Liver (tissue), 9 donors: ENCODE data around the gene SIRT7. TPM values are rescaled to one million over a fixed set of nuclear protein-coding genes. Genes with fewer than 3 reads are reported as not detected.

Experiments
- DNase-seq: peaks from one replicate; pipeline ENCODE4 v3.0.0-alpha.2; 2017; ENCODE audit warnings: low spot score
- H3K27ac ChIP-seq, 2 donors: one replicate each; pipeline ENCODE4 v1.7.0; 2013; ENCODE audit warnings: inconsistent platforms in 2 of 2, low read length in 2 of 2, control low read depth in 1 of 2, low read depth in 1 of 2, mild to moderate bottlenecking in 1 of 2
- H3K27me3 ChIP-seq, 4 donors: one replicate each; pipeline versions ENCODE4 v1.6.1 to v1.7.0; 2013; ENCODE audit warnings: low read length in 3 of 4, inconsistent platforms in 1 of 4, mild to moderate bottlenecking in 1 of 4, moderate library complexity in 1 of 4; ENCODE audit not compliant: control insufficient read depth in 4 of 4, insufficient read depth in 4 of 4
- H3K36me3 ChIP-seq, 4 donors: one replicate each; pipeline versions ENCODE4 v1.6.1 to v1.7.0; 2013; ENCODE audit warnings: low read length in 3 of 4, mild to moderate bottlenecking in 3 of 4, low read depth in 1 of 4, moderate library complexity in 1 of 4; ENCODE audit not compliant: control insufficient read depth in 4 of 4, insufficient read depth in 3 of 4
- H3K4me1 ChIP-seq, 4 donors: one replicate each; pipeline versions ENCODE4 v1.6.1 to v1.7.0; 2013; ENCODE audit warnings: low read length in 3 of 4, mild to moderate bottlenecking in 3 of 4, moderate library complexity in 1 of 4; ENCODE audit not compliant: control insufficient read depth in 4 of 4, insufficient read depth in 4 of 4
- H3K4me3 ChIP-seq, 3 donors: one replicate each; pipeline versions ENCODE4 v1.6.1 to v1.7.0; 2013; ENCODE audit warnings: low read length in 3 of 3, control low read depth in 1 of 3, low read depth in 1 of 3, mild to moderate bottlenecking in 1 of 3
- H3K9ac ChIP-seq, 2 donors: one replicate each; pipeline ENCODE4 v1.7.0; 2013; ENCODE audit warnings: low read length in 2 of 2, mild to moderate bottlenecking in 2 of 2, moderate library complexity in 2 of 2, control low read depth in 1 of 2, low read depth in 1 of 2
- H3K9me3 ChIP-seq, 4 donors: one replicate each; pipeline versions ENCODE4 v1.6.1 to v1.7.0; 2013; ENCODE audit warnings: low read length in 3 of 4; ENCODE audit not compliant: control insufficient read depth in 4 of 4
- ATF3 ChIP-seq: IDR thresholded peaks from 2 replicates; pipeline ENCODE4 v1.6.1; 2016; ENCODE audit warnings: antibody characterized with exemption
- EGR1 ChIP-seq, 2 donors: IDR thresholded peaks; 2 replicates each; pipeline ENCODE4 v1.6.1; 2016 to 2018; ENCODE audit warnings: antibody characterized with exemption in 2 of 2, low read depth in 2 of 2
- FOXA1 ChIP-seq: IDR thresholded peaks from 2 replicates; pipeline ENCODE4 v1.6.1; 2016; ENCODE audit warnings: antibody characterized with exemption
- FOXA2 ChIP-seq: IDR thresholded peaks from 2 replicates; pipeline ENCODE4 v1.6.1; 2016; ENCODE audit warnings: antibody characterized with exemption
- GABPA ChIP-seq, 2 donors: IDR thresholded peaks in 1 of 2; conservative IDR thresholded peaks in 1 of 2; 2 replicates each; pipeline ENCODE4 v1.6.1; 2016; ENCODE audit warnings: antibody characterized with exemption in 2 of 2, mild to moderate bottlenecking in 1 of 2, moderate library complexity in 1 of 2
- HNF4A ChIP-seq, 2 donors: conservative IDR thresholded peaks; 2 replicates each; pipeline ENCODE4 v1.6.1; 2016; ENCODE audit warnings: antibody characterized with exemption in 2 of 2, mild to moderate bottlenecking in 2 of 2
- HNF4G ChIP-seq: IDR thresholded peaks from 2 replicates; pipeline ENCODE4 v1.6.1; 2016; ENCODE audit warnings: antibody characterized with exemption
- JUND ChIP-seq, 2 donors: IDR thresholded peaks; 2 replicates each; pipeline ENCODE4 v1.6.1; 2016; ENCODE audit warnings: antibody characterized with exemption in 2 of 2
- NR2F2 ChIP-seq: IDR thresholded peaks from 2 replicates; pipeline ENCODE4 v1.6.1; 2016; ENCODE audit warnings: antibody characterized with exemption
- RAD21 ChIP-seq, 2 donors: IDR thresholded peaks; 2 replicates each; pipeline ENCODE4 v1.6.1; 2016; ENCODE audit warnings: antibody characterized with exemption in 2 of 2, mild to moderate bottlenecking in 2 of 2
- RXRA ChIP-seq, 2 donors: IDR thresholded peaks; 2 replicates each; pipeline ENCODE4 v1.6.1; 2017 to 2018; ENCODE audit warnings: antibody characterized with exemption in 2 of 2, mild to moderate bottlenecking in 1 of 2
- TAF1 ChIP-seq: conservative IDR thresholded peaks from 2 replicates; pipeline ENCODE4 v1.6.1; 2016; ENCODE audit warnings: antibody characterized with exemption, mild to moderate bottlenecking
- YY1 ChIP-seq: IDR thresholded peaks from 2 replicates; pipeline ENCODE4 v1.6.1; 2016; ENCODE audit warnings: antibody characterized with exemption, mild to moderate bottlenecking
- ZBTB33 ChIP-seq: IDR thresholded peaks from 2 replicates; pipeline ENCODE4 v1.6.1; 2016; ENCODE audit warnings: antibody characterized with exemption
- WGBS: extraction: QIAGEN DNeasy Blood & Tissue Kit; methylation state at CpG from one replicate; pipeline ENCODE4 v1.1.7; 2013; 5-methylcytosine and 5-hydroxymethylcytosine counted together
- polyA plus RNA-seq, 2 donors: library from polyadenylated mRNA; stranded (reverse) in 1 of 2; unstranded in 1 of 2; fragments of 200-250 nt in 1 of 2; fragments of >200 nt in 1 of 2; fragmentation: Nextera tagmentation in 1 of 2; extraction: Ambion mirVana in 1 of 2; gene quantifications; one replicate each; pipeline versions ENCODE4 v1.2.1 to v1.2.3, GENCODE V29; 2013 to 2015
- total RNA-seq, 2 donors: library from RNA; depleted of rRNA; stranded (reverse); fragments of >200 nt; gene quantifications; one replicate each; pipeline ENCODE4 v1.2.3, GENCODE V29; 2014
- TF ChIP-seq, protein P1 (sequence below): fragments of 150-350 bp; IDR thresholded peaks from 2 replicates; pipeline ENCODE4 v1.5.1; 2017; ENCODE audit warnings: improper control_type of control experiment, low read depth, low read length; ENCODE audit not compliant: missing input control
- TF ChIP-seq, protein P2 (sequence below): IDR thresholded peaks from 2 replicates; pipeline ENCODE4 v1.6.1; 2016; ENCODE audit warnings: antibody characterized with exemption, mild to moderate bottlenecking
- TF ChIP-seq, protein P3 (sequence below): IDR thresholded peaks from 2 replicates; pipeline ENCODE4 v1.6.1; 2016; ENCODE audit warnings: antibody characterized with exemption
- donor health status: healthy.
- donor health status: healthy.
- donor health status: healthy.
- donor health status: healthy.
- donor health status: healthy.

SIRT7 gene
- total and polyA plus RNA-seq, 4 donors = 7.1 to 16.5 (median 11.5) TPM

DNA sequence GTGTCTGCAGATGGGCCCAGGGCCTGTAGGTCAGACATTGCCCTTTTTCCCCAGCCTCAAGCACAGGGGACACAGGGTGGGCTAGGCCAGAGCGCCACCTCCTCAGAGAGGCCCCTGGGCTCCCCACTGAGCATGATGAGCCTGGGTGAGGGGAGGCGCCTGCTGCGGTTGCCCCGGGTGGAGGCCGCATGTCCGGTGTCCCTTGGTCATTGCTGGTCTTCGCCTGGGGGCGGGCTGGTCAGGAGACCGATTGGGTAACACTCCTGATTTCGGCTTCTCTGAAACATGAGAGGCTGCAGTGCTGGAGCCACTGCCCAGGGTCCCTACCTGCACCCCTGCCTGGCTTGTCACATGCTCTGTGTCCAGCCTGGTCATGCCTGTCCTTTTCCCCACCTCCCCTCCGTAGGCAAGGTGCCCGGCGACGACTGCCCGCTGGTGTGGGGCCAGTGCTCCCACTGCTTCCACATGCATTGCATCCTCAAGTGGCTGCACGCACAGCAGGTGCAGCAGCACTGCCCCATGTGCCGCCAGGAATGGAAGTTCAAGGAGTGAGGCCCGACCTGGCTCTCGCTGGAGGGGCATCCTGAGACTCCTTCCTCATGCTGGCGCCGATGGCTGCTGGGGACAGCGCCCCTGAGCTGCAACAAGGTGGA, 18.3 kb downstream of the SIRT7 start:
- peaks cover 2 to 23% (median 12%) of the 10 kb centered on the region in 4 donors for H3K4me1 ChIP-seq
- TF ChIP-seq FOXA1 (no peak), RAD21 (IDR thresholded peaks at IDR 0.05) (no peak), GABPA (IDR thresholded peaks at IDR 0.05 in 1 of 2, conservative IDR thresholded peaks at IDR 0.05 in 1 of 2) (no peak), NR2F2 (no peak), TAF1 (no peak), EGR1 (IDR thresholded peaks at IDR 0.05; ENCODE audit: low read depth in 2 of 2) (no peak)
- TF ChIP-seq, protein P1, sequence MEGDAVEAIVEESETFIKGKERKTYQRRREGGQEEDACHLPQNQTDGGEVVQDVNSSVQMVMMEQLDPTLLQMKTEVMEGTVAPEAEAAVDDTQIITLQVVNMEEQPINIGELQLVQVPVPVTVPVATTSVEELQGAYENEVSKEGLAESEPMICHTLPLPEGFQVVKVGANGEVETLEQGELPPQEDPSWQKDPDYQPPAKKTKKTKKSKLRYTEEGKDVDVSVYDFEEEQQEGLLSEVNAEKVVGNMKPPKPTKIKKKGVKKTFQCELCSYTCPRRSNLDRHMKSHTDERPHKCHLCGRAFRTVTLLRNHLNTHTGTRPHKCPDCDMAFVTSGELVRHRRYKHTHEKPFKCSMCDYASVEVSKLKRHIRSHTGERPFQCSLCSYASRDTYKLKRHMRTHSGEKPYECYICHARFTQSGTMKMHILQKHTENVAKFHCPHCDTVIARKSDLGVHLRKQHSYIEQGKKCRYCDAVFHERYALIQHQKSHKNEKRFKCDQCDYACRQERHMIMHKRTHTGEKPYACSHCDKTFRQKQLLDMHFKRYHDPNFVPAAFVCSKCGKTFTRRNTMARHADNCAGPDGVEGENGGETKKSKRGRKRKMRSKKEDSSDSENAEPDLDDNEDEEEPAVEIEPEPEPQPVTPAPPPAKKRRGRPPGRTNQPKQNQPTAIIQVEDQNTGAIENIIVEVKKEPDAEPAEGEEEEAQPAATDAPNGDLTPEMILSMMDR = no peak
- TF ChIP-seq, protein P2, sequence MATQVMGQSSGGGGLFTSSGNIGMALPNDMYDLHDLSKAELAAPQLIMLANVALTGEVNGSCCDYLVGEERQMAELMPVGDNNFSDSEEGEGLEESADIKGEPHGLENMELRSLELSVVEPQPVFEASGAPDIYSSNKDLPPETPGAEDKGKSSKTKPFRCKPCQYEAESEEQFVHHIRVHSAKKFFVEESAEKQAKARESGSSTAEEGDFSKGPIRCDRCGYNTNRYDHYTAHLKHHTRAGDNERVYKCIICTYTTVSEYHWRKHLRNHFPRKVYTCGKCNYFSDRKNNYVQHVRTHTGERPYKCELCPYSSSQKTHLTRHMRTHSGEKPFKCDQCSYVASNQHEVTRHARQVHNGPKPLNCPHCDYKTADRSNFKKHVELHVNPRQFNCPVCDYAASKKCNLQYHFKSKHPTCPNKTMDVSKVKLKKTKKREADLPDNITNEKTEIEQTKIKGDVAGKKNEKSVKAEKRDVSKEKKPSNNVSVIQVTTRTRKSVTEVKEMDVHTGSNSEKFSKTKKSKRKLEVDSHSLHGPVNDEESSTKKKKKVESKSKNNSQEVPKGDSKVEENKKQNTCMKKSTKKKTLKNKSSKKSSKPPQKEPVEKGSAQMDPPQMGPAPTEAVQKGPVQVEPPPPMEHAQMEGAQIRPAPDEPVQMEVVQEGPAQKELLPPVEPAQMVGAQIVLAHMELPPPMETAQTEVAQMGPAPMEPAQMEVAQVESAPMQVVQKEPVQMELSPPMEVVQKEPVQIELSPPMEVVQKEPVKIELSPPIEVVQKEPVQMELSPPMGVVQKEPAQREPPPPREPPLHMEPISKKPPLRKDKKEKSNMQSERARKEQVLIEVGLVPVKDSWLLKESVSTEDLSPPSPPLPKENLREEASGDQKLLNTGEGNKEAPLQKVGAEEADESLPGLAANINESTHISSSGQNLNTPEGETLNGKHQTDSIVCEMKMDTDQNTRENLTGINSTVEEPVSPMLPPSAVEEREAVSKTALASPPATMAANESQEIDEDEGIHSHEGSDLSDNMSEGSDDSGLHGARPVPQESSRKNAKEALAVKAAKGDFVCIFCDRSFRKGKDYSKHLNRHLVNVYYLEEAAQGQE = no peak
- no peak for DNase-seq
- H3K4me3 ChIP-seq = no peak overlapping the region
- no peak overlapping the region for H3K27ac ChIP-seq
- H3K36me3 ChIP-seq = peaks cover 7 to 38% (median 8%) of the 10 kb centered on the region in 4 donors
- H3K9me3 ChIP-seq = no peaks in the 10 kb centered on the region
- H3K27me3 ChIP-seq = no peaks in the 10 kb centered on the region
- no peak overlapping the region for H3K9ac ChIP-seq
- WGBS = 87% methylated on average over 22 of the region's 22 CpGs

- Histone ChIP-seq H3K4me1 (peaks cover 2 to 23% (median 12%) of the 10 kb centered on the region in 4 donors), H3K4me3 (no peak overlapping the region), H3K36me3 (peaks cover 6 to 37% (median 7%) of the 10 kb centered on the region in 4 donors), H3K27ac (no peak overlapping the region), H3K9ac (no peak overlapping the region), H3K9me3 (no peaks in the 10 kb centered on the region), H3K27me3 (no peaks in the 10 kb centered on the region)
- WGBS = 94% methylated on average over 9 of the region's 9 CpGs
- DNase-seq = no peak
- TF ChIP-seq, protein P2 = no peak
- TF ChIP-seq GABPA (IDR thresholded peaks at IDR 0.05 in 1 of 2, conservative IDR thresholded peaks at IDR 0.05 in 1 of 2) (no peak), FOXA1 (no peak), NR2F2 (no peak), FOXA2 (no peak), JUND (IDR thresholded peaks at IDR 0.05) (no peak), EGR1 (IDR thresholded peaks at IDR 0.05; ENCODE audit: low read depth in 2 of 2) (no peak), ZBTB33 (no peak), RXRA (IDR thresholded peaks at IDR 0.05) (no peak), RAD21 (IDR thresholded peaks at IDR 0.05) (no peak), HNF4G (no peak), ATF3 (no peak), YY1 (no peak), HNF4A (conservative IDR thresholded peaks at IDR 0.05) (no peak), TAF1 (no peak)
- TF ChIP-seq, protein P3, sequence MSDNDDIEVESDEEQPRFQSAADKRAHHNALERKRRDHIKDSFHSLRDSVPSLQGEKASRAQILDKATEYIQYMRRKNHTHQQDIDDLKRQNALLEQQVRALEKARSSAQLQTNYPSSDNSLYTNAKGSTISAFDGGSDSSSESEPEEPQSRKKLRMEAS = no peak
- TF ChIP-seq, protein P1 = no peak
Measured at GRCh38 chr17:81898885-81899284, 19.1 kb downstream of the SIRT7 start.
